ENCODE data around the gene RELN.

RELN gene

DNA sequence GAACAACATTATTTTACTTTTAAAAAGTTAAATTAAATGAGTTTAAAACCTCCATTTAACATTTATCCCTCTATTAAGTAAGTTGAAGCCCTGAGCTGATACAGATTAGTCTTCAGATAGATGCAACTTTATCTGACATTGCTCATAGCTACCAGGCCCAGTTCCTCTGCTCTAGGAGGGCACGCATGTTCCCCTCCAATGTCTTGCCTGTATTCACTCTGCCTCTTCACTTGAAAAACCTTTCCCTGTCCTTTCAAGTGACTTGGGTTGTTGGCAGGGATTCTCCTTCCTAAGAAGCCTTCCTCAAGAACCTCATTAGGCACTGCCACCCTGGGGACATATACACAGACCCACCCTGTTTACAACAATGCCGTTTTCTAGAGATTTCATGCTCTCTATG, 270.4 kb downstream of the RELN start:
- no peak for DNase-seq (ENCODE audit: low read depth in 2 of 2)

DNA sequence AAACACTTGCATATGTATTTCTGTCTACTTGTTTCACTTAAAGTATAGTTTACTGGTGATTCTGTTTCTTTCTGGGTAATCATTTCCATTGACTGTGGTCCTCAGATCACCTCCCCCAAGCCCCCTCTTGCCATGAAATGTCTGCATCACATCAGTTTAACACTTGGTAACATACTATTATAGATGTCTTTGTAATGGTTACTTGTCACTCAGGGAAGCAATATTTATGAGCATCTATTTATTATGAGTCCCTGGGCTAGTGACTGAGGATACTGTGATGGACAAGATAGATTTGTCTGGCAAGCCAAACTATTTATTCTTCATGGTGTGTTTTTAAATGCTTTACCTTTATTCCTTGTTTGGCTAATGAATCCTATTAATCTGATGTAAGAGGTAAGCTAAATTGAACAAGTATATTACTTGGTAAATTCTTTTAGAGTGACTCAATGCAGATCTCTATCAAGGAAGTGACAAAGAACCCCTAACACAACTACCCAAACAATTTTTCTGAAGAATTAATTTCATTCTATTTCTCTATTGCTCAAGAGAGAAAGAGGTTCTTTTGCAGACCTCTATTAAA, 270.9 kb downstream of the RELN start:
- no peak for DNase-seq (ENCODE audit: low read depth in 2 of 2)

DNA sequence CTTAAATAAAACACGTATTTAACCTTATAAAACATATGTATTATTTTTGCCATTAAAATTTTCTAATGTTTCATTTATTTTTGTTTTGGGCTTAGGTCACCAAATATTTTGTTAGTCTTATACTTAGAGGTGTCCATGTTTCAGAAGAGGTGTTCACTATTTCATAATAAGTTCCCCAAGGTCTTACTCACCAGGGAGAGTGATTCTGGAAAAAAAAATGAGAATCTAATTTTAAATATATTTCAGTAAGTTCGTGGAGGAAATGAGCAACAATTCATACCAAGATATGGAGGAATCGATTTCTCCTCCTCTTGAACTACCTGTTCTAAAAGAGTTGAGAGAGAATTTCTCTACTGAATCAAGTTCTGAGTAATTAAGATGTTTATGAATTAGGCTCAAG, 271.9 kb downstream of the RELN start:
- no peak for DNase-seq (ENCODE audit: low read depth in 2 of 2)

DNA sequence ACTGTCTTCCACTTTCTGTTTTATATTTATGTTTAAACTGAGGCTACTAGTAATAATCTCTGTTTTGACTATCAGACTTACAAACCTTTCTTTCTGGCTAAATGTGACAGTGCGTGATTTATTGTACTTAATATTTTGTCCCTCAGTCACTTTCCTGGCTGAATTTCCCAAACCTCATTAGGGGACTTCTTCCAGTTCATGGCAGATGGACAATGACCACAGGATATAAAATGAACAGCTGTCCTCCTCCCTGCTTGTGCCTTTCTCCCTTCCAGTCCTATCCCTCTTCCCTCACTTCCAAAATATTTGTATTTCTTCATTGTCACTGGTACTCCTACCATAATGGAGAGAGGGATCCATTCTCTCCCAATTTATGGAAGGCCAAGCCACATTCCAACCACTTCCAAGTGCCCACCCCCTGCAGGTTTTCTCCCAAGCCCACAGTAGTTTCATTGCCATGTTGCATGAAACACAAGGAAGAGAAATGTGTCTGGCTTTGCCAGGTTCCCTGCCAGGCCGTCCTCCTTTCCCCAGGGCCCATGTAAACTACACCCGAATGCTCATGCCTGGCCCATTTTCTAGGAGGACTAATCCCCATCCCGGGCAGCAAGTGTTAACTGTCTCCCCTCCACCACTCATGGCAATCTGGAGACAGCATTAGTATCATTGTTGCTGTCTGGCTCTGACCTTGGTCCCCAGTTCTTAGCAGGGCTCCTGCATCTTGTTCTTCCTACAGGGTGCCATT, 273.9 kb downstream of the RELN start:
- DNase-seq (ENCODE audit: low read depth in 2 of 2): no peak

DNA sequence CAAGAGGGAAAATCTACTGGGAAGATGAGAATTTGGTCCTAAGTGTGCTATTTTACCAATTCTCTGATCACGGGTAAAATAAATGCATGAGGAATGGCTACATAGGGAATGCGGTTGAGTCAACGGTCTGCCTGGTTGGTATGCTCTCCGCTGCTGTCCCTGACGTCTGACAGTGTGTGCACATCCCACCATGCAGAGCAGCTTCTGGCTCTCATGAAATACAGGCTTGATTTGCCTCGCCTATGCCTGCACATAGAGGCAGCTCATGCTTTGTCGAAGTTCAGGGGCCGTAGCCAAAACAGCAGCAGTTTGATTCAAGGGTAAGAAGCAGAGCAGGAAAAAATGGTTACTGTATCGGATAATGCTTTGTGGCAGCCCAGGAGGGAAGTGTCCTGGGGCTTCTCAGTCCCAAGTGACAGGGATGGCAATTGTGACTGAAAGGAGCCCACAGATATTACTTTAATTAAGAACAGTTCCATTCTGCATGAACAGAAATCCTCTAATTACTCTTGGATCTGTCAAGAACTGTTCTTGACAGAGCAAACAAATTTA, 275.0 kb downstream of the RELN start:
- DNase-seq (ENCODE audit: low read depth in 2 of 2): no peak

DNA sequence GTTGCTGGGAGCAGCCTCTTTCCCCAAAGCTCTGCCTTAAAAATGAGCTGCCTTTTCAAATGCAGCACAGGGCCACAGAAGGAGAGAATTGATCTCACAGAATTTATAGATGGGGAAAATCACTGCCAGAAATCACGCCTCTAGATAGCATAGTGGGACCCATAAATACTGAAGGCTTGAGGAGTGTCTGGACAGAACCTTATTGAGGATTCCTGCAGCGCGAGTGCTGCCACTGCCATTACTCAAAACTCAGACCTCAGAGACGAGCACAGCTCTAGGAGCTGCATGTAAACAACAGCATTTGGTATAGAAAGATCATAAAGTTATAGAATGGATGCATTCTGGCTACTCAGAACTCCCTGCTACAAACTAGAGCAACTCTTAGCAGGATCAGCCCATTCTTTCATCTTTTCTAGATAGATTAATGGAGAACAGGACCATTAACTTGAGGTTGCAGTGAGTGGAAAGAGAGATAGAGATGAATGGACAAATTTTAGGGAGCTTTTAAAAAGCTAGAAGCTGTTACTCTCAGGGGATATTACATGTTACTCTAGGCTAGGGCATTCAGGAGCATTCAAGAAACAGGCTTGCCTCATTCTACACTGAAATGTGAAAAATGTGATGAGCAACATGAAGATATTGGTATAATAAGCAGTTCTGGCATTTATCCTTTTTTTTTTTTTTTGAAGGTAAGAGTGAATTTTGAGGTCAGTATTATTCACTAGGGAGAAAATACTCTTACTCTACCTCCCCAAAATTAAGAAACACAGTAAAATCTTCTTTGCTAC, 276.3 kb downstream of the RELN start:
- no peak for DNase-seq (ENCODE audit: low read depth in 2 of 2)

DNA sequence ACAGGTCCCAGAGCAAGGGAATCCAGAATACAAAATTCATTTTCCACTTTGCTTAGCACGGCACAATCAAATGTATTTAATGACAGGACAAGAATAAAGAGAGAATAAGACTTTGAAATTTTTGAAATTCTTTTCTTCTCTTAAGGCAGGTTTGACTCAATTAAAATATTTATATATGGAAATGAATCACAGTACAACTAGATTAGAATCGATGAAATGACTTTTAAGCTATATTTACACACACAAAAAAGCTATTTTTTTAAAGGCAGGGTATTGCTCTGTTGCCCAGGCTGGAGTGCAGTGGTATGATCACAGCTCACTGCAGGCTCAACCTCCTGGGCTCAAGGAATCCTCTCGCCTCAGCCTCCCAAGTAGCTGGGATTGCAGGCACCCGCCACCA, 278.0 kb downstream of the RELN start:
- DNase-seq (ENCODE audit: low read depth in 2 of 2): no peak

DNA sequence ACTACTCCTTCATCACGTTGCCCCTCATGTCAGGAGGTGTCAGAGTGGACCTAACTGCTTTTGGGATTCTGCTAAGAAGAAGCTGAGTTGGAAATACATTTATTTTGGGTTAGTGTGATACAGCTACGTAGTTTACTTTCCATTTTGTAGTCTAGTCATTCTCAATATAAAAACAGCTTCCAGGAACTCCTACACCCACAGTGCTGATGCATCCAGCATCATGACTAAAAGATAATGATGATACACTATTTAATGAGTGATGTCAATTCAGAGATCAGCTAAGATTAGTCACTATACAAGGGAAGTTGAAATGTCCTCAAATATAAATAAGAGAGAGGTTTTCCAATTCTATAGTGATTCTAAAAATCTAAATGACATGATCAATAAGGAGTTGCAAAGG, 279.2 kb downstream of the RELN start:
- no peak for DNase-seq (ENCODE audit: low read depth in 2 of 2)

DNA sequence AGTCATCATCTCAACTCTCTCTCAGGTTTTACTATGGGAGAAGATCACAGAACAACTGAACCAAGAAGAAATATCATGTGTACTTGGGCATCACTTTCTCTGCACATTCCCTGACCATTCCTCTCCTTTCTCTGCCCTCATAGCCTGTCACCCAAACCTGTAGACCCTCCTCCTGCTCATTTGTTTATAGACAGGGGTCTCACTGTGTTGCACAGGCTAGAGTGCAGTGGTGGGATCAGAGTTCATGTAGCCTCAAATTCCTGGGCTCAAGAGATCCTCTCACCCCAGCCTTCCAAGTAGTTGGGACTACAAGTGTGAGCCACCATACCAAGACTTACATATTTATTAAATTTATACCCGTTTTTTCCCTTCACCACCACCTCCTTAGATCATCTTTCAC, 282.7 kb downstream of the RELN start:
- no peak for DNase-seq (ENCODE audit: low read depth in 2 of 2)

DNA sequence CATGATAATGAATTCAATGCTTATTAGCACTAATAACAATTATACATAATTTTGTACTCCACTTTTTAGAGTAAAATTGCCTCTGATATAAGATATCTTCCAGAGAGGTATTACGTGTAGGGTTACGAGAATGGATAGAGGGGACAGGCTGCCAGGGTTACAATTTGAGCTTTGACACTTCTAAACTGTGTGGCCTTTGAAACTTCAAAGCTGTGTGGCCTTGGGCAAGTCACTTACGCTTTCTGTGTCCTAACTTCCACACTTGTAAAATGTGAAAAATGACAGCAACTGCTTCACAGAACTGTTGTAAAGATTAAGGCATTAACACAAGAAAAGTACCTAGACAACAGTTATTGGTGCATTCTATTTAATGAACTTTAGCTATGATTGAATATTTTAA, 283.9 kb downstream of the RELN start:
- DNase-seq (ENCODE audit: low read depth in 2 of 2): no peak

DNA sequence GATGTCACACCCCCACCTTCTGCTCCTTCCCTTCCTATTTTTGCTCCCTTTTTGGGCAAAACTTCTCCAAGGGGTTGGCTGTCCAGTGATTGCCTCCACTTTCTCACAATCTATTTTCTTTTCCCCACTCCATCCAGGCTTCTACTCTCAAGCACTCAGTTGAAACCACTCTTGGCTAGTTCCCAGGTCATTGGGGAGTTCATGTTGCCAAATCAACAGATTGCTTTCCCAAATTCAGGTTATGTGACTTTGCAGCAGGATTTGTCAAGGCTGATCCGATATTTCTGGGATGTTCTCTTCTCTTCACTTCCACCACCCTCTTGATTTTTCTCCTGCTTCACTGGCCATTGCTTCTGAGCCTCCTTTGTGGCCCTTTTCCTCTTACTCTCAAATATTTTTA, 284.8 kb downstream of the RELN start:
- no peak for DNase-seq (ENCODE audit: low read depth in 2 of 2)

DNA sequence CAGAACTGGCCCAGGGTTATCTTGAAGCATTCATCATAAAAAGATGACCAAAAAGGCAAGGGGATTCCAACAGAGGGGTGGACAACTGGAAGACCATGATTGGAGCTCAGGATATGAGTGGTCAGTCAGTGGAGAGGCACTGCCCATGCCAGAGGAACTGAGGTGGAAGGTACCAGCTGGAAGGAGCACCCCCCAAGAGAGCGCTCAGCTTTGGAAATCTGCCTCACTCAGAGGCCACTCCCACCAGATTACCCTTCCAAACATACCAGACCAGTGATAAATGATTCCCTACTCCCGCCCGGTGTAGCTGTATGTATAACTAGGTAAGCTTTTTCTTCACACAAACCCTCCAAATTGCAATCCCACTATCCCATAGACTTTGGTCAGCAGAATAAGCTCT, 286.5 kb downstream of the RELN start:
- DNase-seq (ENCODE audit: low read depth in 2 of 2): no peak

DNA sequence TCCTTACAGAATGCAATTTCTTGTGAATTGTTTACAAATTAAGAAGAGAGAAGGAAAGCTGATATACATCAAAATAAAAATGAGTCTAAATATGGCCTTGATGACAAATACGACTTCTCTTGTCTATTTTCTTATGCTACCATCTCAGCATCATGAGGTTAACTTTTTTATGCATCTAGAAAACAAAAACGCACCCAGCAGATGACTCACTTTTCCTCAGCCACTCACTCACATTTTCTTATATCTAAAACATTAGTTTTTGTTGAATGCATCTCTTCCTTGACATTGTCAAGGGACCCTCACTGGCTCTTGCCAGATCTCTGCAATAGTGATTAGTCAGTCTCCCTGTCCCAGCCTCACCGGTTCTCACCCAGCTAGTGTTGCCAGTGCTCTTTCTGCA, 287.0 kb downstream of the RELN start:
- no peak for DNase-seq (ENCODE audit: low read depth in 2 of 2)

DNA sequence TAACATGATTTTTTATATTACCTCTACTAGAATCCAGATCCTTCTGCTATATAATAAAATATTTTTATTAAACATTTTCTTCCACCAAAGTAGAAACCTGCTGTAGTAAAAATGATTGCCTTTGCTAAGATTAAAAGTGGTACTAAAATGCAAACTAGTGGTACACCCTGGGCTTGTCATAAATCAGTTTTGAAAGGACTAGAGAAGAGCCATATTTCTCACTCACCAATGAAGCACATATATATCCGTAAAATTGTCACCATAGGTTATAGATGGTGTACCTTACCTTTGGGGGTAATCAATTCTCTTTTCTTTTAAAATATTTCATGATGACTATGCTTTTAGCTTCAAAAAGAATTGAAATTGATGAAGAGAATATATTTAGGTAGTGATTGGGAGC, 290.4 kb downstream of the RELN start:
- DNase-seq (ENCODE audit: low read depth in 2 of 2): no peak

DNA sequence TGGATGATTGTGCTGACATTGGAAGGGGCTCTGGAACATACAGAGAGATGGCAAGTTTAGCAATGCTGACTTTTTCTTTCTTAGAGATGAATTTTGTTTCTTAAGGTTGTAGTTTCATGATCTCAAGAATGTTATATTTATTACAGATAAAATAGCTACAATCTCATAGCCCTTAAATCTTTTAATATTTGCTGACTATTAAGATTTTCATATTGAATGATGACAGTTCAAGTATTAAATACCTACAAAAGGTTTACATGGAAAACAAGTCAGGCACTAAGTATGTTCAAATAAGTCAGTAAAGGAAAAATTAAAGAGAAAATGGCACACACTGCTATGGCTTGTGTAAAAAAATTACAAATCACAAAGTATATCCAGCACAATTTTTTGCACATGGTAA, 291.4 kb downstream of the RELN start:
- no peak for DNase-seq (ENCODE audit: low read depth in 2 of 2)

DNA sequence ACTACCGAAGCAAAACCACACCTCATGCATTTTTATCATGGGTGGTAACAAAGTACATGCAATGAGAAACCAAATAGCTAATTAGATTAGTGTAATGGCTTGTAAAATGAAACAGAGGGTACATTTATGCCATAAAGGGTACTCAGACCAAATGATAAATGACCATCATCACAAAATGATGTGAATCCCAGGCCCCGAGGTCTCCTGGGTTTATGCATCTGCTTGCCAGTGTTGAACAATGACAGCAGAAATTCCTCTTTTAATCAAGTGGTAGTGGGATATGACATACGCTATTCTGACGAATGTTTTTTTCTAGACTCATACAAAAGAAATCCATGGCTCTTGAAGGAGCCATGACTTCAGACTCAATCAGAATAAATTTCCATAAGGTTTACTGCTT, 293.9 kb downstream of the RELN start:
- DNase-seq (ENCODE audit: low read depth in 2 of 2): no peak

DNA sequence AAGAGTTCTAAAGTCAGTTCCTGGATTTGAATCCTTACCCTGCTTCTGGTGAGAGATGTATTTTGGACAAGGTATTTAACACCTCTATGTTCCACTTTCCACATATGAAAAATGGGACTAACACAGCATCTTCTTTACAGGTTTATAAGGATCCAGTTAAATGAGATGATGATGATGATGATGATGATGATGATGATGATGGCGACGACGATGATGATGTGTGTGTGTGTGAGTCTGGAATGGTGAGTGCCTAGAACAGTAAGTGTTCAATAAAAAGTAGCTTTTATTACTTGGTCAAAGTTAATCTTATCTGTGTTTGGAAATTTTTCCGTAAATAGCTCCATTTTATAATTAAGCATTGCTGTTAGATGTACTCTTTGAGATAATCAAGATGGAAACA, 295.2 kb downstream of the RELN start:
- DNase-seq (ENCODE audit: low read depth in 2 of 2): no peak

DNA sequence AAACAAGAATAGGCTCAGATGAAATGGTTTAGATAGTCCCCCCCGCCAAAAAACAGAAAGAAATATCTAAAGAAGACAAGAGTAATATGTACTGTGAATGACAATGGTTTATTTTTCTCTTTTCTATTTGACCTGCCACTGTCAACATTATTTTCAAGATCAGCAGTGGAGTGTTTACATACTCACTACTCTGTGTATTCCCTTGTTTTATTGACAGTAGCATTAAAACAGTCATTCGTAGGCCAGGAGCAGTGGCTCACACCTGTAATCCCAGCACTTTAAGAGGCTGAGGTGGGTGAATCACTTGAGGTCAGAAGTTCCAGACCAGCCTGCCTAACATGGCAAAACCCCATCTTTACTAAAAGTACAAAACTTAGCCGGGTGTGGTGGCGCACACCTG, 298.2 kb downstream of the RELN start:
- DNase-seq (ENCODE audit: low read depth in 2 of 2): no peak

DNA sequence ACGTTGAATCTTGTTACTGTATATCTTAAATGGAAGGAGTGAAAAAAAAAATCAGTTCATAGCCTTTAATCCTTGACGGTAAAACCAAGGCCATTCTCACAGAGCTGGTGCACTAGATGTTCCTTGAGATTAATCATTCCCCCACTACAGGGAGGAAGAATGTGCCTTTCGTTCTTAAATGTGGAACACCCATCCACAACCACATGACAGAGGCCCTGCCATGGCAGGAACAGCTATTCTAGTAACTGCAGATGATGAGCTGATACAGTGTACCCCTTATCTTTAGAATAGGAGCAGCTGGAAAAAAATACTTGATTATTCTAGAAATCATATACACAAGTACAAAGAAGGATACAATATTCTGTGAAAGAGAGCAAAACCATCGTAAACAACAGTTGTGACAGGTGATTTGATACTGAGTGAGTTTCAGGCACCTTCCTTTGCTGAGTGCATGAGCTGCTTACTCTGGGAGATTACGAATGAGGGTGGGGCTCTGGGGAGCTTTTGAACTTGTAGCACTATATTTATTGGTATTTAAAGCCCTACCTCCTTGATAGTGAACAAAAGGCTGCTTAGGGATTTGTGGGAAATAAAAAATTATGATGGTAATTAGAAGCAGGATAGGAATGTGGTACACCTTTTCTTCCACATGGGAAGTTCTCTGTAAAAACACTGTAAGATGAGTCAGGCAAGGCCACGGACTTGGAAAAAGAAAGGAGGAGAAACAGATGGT, 299.1 kb downstream of the RELN start:
- no peak for DNase-seq (ENCODE audit: low read depth in 2 of 2)

DNA sequence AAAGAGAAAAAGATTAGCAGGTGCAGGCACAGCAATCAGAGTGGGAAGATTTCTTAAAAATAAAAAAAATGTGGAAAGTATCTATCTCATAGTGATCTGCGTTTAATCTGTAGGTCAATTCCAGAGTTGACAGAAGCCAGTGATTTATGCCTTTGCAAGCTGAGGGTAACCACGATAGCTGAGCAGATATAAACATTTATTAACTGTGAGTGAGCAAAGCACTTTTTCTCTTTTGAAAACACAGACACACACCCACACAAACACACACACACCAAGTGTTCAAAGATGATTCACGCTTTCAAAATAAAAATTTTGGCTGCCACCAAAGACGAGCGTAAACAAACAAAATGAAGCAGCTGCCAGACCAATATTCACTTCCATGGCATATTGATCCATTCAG, 300.2 kb downstream of the RELN start:
- DNase-seq (ENCODE audit: low read depth in 2 of 2): no peak

DNA sequence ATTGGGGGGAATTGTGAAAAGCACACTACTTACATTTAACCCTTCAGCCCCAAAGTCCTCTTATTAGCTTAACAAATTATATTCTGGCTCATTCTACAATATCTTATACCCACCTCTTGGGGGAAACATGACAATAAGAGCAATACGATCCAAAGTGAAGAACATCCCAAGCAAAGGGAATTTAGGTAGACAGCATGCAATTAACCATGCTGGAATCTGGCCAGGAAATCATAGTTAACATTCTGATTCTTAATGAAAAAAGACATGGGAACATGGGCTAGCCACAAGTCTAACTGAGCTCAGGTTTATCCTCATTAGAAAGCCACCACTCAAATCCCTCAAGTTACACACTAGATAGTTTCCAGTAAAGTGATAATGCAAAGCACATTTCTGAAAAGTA, 301.5 kb downstream of the RELN start:
- DNase-seq (ENCODE audit: low read depth in 2 of 2): no peak

DNA sequence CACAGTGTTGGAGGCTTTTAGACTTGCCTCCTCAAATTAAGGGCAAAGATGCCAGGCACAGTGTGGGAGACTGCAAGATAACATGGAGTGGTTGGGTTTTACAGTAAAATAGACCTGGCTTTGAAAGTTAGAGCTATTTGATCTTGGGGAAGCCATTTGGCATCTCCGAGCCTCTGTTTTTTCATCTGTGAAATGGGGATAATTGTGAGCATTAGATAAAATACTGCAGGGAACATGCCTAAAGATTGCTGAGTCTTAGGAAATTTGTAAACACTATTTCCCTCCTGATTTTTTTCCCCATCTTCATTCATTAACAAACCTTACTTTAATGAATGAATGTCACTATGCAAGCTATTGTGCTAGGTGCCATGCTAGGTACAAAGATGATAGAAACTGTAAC, 302.2 kb downstream of the RELN start:
- no peak for DNase-seq (ENCODE audit: low read depth in 2 of 2)

Data from stimulated activated CD8-positive, alpha-beta memory T cell treated with anti-CD3 and anti-CD28 coated beads, Interleukin-2, amount 100 ng/mL, for 1 hour (primary cell).